ENCODE data around the gene ZDHHC13.

ZDHHC13 gene

GRCh38 chr11:19076744-19077589, 40.0 kb upstream of the ZDHHC13 start:
- peak; percentile 65 for DNase-seq (ENCODE audit: low spot score)
- TF ChIP-seq CTCF (IDR thresholded peaks at IDR 0.05; ENCODE audit: borderline replicate concordance, control extremely low read depth, extremely low read depth, insufficient read depth, missing control alignments), result peak; percentile 87
- in situ Hi-C loops (cut with MboI; ENCODE audit: low sequenced_read_pairs, unreplicated experiment), result no loop called here

GRCh38 chr11:19077965-19078364, 39.0 kb upstream of the ZDHHC13 start:
- TF ChIP-seq CTCF (IDR thresholded peaks at IDR 0.05; ENCODE audit: borderline replicate concordance, control extremely low read depth, extremely low read depth, insufficient read depth, missing control alignments), result no peak
- in situ Hi-C loops (cut with MboI; ENCODE audit: low sequenced_read_pairs, unreplicated experiment), result no loop called here
- DNase-seq (ENCODE audit: low spot score), result no peak

- no peak for DNase-seq (ENCODE audit: low spot score)
- in situ Hi-C loops (cut with MboI; ENCODE audit: low sequenced_read_pairs, unreplicated experiment), result no loop called here
- no peak for TF ChIP-seq CTCF (IDR thresholded peaks at IDR 0.05; ENCODE audit: borderline replicate concordance, control extremely low read depth, extremely low read depth, insufficient read depth, missing control alignments)
Observed at GRCh38 chr11:19079643-19080440, 37.1 kb upstream of the ZDHHC13 start.

GRCh38 chr11:19080579-19080993, 36.4 kb upstream of the ZDHHC13 start:
- in situ Hi-C loops (cut with MboI; ENCODE audit: low sequenced_read_pairs, unreplicated experiment), result no loop called here
- no peak for TF ChIP-seq CTCF (IDR thresholded peaks at IDR 0.05; ENCODE audit: borderline replicate concordance, control extremely low read depth, extremely low read depth, insufficient read depth, missing control alignments)
- DNase-seq (ENCODE audit: low spot score), result no peak

- in situ Hi-C loops (cut with MboI; ENCODE audit: low sequenced_read_pairs, unreplicated experiment), result no loop called here
- no peak for DNase-seq (ENCODE audit: low spot score)
- TF ChIP-seq CTCF (IDR thresholded peaks at IDR 0.05; ENCODE audit: borderline replicate concordance, control extremely low read depth, extremely low read depth, insufficient read depth, missing control alignments), result no peak
Observed at GRCh38 chr11:19083166-19083565, 33.8 kb upstream of the ZDHHC13 start.

- TF ChIP-seq CTCF (IDR thresholded peaks at IDR 0.05; ENCODE audit: borderline replicate concordance, control extremely low read depth, extremely low read depth, insufficient read depth, missing control alignments), result no peak
- DNase-seq (ENCODE audit: low spot score), result no peak
- in situ Hi-C loops (cut with MboI; ENCODE audit: low sequenced_read_pairs, unreplicated experiment), result no loop called here
Observed at GRCh38 chr11:19084661-19085315, 32.2 kb upstream of the ZDHHC13 start.

Data from GM13976 (cell line).